ENCODE measurements around the gene CACNA1G. TPM values are rescaled to one million over a fixed set of nuclear protein-coding genes. Genes with fewer than 3 reads are reported as not detected.

Gene CACNA1G
- polyA plus RNA-seq, 1 donor from 2014 or later, result 10.9 TPM

- Histone ChIP-seq H3K79me2 (replicated peaks; ENCODE audit: insufficient read depth, low read length) (no peaks in the 10 kb centered on the region), H3K9ac (ENCODE audit: low read length) (peak overlapping the region; percentile 35), H3K27ac (ENCODE audit: low read length) (no peak overlapping the region), H3K9me2 (ENCODE audit: insufficient read depth, low read length) (no peaks in the 10 kb centered on the region), H3K4me3 (ENCODE audit: low read length) (peak overlapping the region; percentile 87), H3K9me3 (ENCODE audit: low read length) (no peaks in the 10 kb centered on the region), H4K20me1 (ENCODE audit: insufficient read depth) (no peaks in the 10 kb centered on the region), H2AFZ (ENCODE audit: low read depth, low read length) (no peak overlapping the region), H3F3A (ENCODE audit: insufficient read depth, low read length, poor library complexity, severe bottlenecking) (no peaks in the 10 kb centered on the region), H3K4me2 (ENCODE audit: low read length) (peak overlapping the region; percentile 22), H3K36me3 (ENCODE audit: insufficient read depth, low read length) (no peaks in the 10 kb centered on the region), H3K27me3 (ENCODE audit: insufficient read depth, low read depth, low read length) (peaks cover 50% of the 10 kb centered on the region)
- TF ChIP-seq EP300 (conservative IDR thresholded peaks at IDR 0.05; ENCODE audit: poor library complexity, severe bottlenecking), result no peak
- TF ChIP-seq CTCF (IDR thresholded peaks at IDR 0.05; ENCODE audit: poor library complexity, severe bottlenecking), result no peak
- no peak for TF ChIP-seq RAD21 (conservative IDR thresholded peaks at IDR 0.05)
- TF ChIP-seq MXI1 (conservative IDR thresholded peaks at IDR 0.05; ENCODE audit: poor library complexity, severe bottlenecking), result no peak
- no peak for TF ChIP-seq TAF1 (IDR thresholded peaks at IDR 0.05; ENCODE audit: low read depth)
- TF ChIP-seq POLR2AphosphoS5 (IDR thresholded peaks at IDR 0.05), result no peak
- TF ChIP-seq EZH2 (IDR thresholded peaks at IDR 0.05; ENCODE audit: borderline replicate concordance, insufficient read depth, low read length, poor library complexity, severe bottlenecking), result no peak
- no peak for TF ChIP-seq SMC3 (conservative IDR thresholded peaks at IDR 0.05; ENCODE audit: poor library complexity)
- no peak for TF ChIP-seq REST (IDR thresholded peaks at IDR 0.05; ENCODE audit: borderline replicate concordance)
Measured at GRCh38 chr17:50558941-50559614, 1.4 kb upstream of the CACNA1G start.

- H3K9me2 ChIP-seq (ENCODE audit: insufficient read depth, low read length), result no peaks in the 10 kb centered on the region
- no peaks in the 10 kb centered on the region for H3K36me3 ChIP-seq (ENCODE audit: insufficient read depth, low read length)
- peak overlapping the region; percentile 54 for H3K4me2 ChIP-seq (ENCODE audit: low read length)
- no peaks in the 10 kb centered on the region for H4K20me1 ChIP-seq (ENCODE audit: insufficient read depth)
- no peak overlapping the region for H3K27ac ChIP-seq (ENCODE audit: low read length)
- H3F3A ChIP-seq (ENCODE audit: insufficient read depth, low read length, poor library complexity, severe bottlenecking), result no peaks in the 10 kb centered on the region
- no peak overlapping the region for H2AFZ ChIP-seq (ENCODE audit: low read depth, low read length)
- H3K27me3 ChIP-seq (ENCODE audit: insufficient read depth, low read depth, low read length), result peaks cover 50% of the 10 kb centered on the region
- H3K9me3 ChIP-seq (ENCODE audit: low read length), result no peaks in the 10 kb centered on the region
- peak overlapping the region; percentile 38 for H3K9ac ChIP-seq (ENCODE audit: low read length)
- peak overlapping the region; percentile 87 for H3K4me3 ChIP-seq (ENCODE audit: low read length)
- TF ChIP-seq EP300 (conservative IDR thresholded peaks at IDR 0.05; ENCODE audit: poor library complexity, severe bottlenecking) (no peak), TAF1 (IDR thresholded peaks at IDR 0.05; ENCODE audit: low read depth) (no peak), RAD21 (conservative IDR thresholded peaks at IDR 0.05) (no peak), SMC3 (conservative IDR thresholded peaks at IDR 0.05; ENCODE audit: poor library complexity) (no peak), MXI1 (conservative IDR thresholded peaks at IDR 0.05; ENCODE audit: poor library complexity, severe bottlenecking) (no peak), POLR2AphosphoS5 (IDR thresholded peaks at IDR 0.05) (no peak), CTCF (IDR thresholded peaks at IDR 0.05; ENCODE audit: poor library complexity, severe bottlenecking) (no peak)
- no peaks in the 10 kb centered on the region for H3K79me2 ChIP-seq (replicated peaks; ENCODE audit: insufficient read depth, low read length)
Measured at GRCh38 chr17:50559674-50560184, 786 bp upstream of the CACNA1G start.

All from neural cell (in vitro differentiated cells).